HepG2 (cell line): ENCODE results near the gene NECAB2. TPM values are rescaled to one million over a fixed set of nuclear protein-coding genes. Genes with fewer than 3 reads are reported as not detected.

Experiments
- HMGXB4 ChIP-seq, 2 experiments: sonication (generic) in 1 of 2; formaldehyde crosslinking in 1 of 2; IDR thresholded peaks; 2 replicates each; pipeline versions ENCODE4 v1.4.0 to v1.6.1; 2018 to 2020; ENCODE audit warnings: missing genetic modification reagents in 2 of 2, borderline replicate concordance in 1 of 2, low read depth in 1 of 2, mild to moderate bottlenecking in 1 of 2, missing biosample characterization in 1 of 2
- HOXD1 ChIP-seq: sonication (generic); formaldehyde crosslinking; IDR thresholded peaks from 2 replicates; pipeline ENCODE4 v1.5.0; 2020; ENCODE audit warnings: missing genetic modification reagents
- MAFK ChIP-seq, 2 experiments: IDR thresholded peaks in 1 of 2; conservative IDR thresholded peaks in 1 of 2; 2 replicates each; pipeline ENCODE4 v1.6.1; 2011; ENCODE audit warnings: improper control_type of control experiment in 2 of 2, low read length in 2 of 2
- SETDB1 ChIP-seq: sonication (generic); formaldehyde crosslinking; IDR thresholded peaks from 2 replicates; pipeline ENCODE4 v1.5.1; 2020; ENCODE audit warnings: missing genetic modification reagents, mild to moderate bottlenecking, borderline replicate concordance
- SNAPC2 ChIP-seq: sonication (generic); formaldehyde crosslinking; IDR thresholded peaks from 2 replicates; pipeline ENCODE4 v1.8.1; 2022; ENCODE audit warnings: mild to moderate bottlenecking, missing genetic modification reagents
- STAG1 ChIP-seq: sonication (generic); formaldehyde crosslinking; IDR thresholded peaks from 2 replicates; pipeline ENCODE4 v1.4.0; 2020; ENCODE audit warnings: missing genetic modification reagents
- YEATS4 ChIP-seq: sonication (generic); formaldehyde crosslinking; IDR thresholded peaks from 2 replicates; pipeline ENCODE4 v1.4.0; 2020; ENCODE audit warnings: missing genetic modification reagents, borderline replicate concordance
- ZNF12 ChIP-seq: sonication (generic); formaldehyde crosslinking; IDR thresholded peaks from 2 replicates; pipeline ENCODE4 v1.5.0; 2020; ENCODE audit warnings: missing genetic modification reagents
- ZNF235 ChIP-seq: sonication (generic); formaldehyde crosslinking; IDR thresholded peaks from 2 replicates; pipeline ENCODE4 v1.8.1; 2023; ENCODE audit warnings: mild to moderate bottlenecking, missing genetic modification reagents, borderline replicate concordance
- ZNF275 ChIP-seq: sonication (generic); formaldehyde crosslinking; IDR thresholded peaks from 2 replicates; pipeline ENCODE4 v1.8.0; 2022; ENCODE audit warnings: missing genetic modification reagents, mild to moderate bottlenecking, inconsistent platforms, borderline replicate concordance
- ZNF280D ChIP-seq: sonication (generic); formaldehyde crosslinking; IDR thresholded peaks from 2 replicates; pipeline ENCODE4 v1.5.1; 2020; ENCODE audit warnings: mild to moderate bottlenecking, missing genetic modification reagents
- ZNF318 ChIP-seq: sonication (generic); formaldehyde crosslinking; IDR thresholded peaks from 2 replicates; pipeline ENCODE4 v1.4.0; 2020; ENCODE audit warnings: mild to moderate bottlenecking, missing genetic modification reagents
- ZNF749 ChIP-seq: sonication (generic); formaldehyde crosslinking; IDR thresholded peaks from 2 replicates; pipeline ENCODE4 v1.8.0; 2022; ENCODE audit warnings: mild to moderate bottlenecking, missing genetic modification reagents, moderate library complexity, borderline replicate concordance
- polyA plus RNA-seq, 8 experiments: library from polyadenylated mRNA; depleted of rRNA in 3 of 8; stranded (reverse) in 7 of 8; unstranded in 1 of 8; fragments of >200 nt; fragmentation: Illumina TruSeq in 4 of 8; extraction: Trizol in 4 of 8; gene quantifications; 2 replicates each; pipeline versions ENCODE4 v1.2.1 to v1.2.3, GENCODE V29; 2011 to 2016; ENCODE audit warnings: low read depth in 4 of 8, missing spikeins in 1 of 8, mixed read lengths in 1 of 8; ENCODE audit not compliant: insufficient read depth in 1 of 8
- total RNA-seq, 5 experiments: library from RNA; depleted of rRNA; stranded (reverse); fragments of >200 nt; fragmentation: Illumina TruSeq; extraction: Trizol; gene quantifications; 2 replicates each; pipeline ENCODE4 v1.2.3, GENCODE V29; 2016; ENCODE audit warnings: low read depth in 1 of 5

Gene NECAB2
- total and polyA plus RNA-seq, 2 of the 13 experiments (the other 11 are each of a cell fraction or from before 2014, with no cell fraction given) = 0.21 to 0.49 TPM

GRCh38 chr16:83953796-83954576 lies 14.1 kb upstream of the NECAB2 start (continued):
- TF ChIP-seq ZNF280D (no peak; the same call in 1 of the 2 replicates), HOXD1 (CRISPR knock-in tag) (no peak), SETDB1 (CRISPR knock-in tag) (no peak), STAG1 (CRISPR knock-in tag) (peak; percentile 40), ZNF12 (peak; percentile 44; the same call in 1 of the 2 replicates), ZNF275 (CRISPR knock-in tag) (no peak), ZNF235 (CRISPR knock-in tag) (peak; percentile 64; the same call in 1 of the 2 replicates), SNAPC2 (no peak), ZNF318 (CRISPR knock-in tag) (no peak), YEATS4 (CRISPR knock-in tag) (no peak), MAFK (conservative IDR thresholded peaks at IDR 0.05 in 1 of 2, IDR thresholded peaks at IDR 0.05 in 1 of 2; ENCODE audit: low read length in 2 of 2) (no peak), HMGXB4 (CRISPR knock-in tag; IDR thresholded peaks at IDR 0.05; ENCODE audit: borderline replicate concordance in 1 of 2, low read depth in 1 of 2) (peak in 1 of 2 experiments; percentile 67; a peak in 3 of 4 replicates), ZNF749 (CRISPR knock-in tag) (0 out of 2 replicates have a peak, but pooled peaks have one; percentile 8)
